ENCODE measurements around the gene ATP5F1D.

The ATP5F1D gene

DNA sequence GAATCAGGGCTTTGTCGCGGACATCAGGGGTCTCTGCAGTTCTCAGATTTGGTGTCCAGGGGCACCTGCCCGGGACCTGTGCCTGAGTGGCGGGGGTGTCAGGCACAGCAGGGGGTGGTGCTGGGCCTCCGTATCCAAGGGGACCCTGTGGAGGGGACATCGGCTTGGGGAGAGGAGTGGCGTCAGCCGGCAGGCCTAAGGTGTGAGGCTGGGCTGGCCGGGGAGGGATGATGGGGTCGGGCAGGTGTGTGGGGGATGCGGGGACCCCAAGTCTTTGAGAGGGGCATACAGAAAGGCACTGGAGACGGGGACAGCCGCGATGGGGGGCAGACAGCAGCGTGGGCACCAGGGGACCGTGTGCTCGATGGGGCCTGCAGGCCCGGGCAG lies 46.7 kb downstream of the ATP5F1D start:
- no peak for DNase-seq (ENCODE audit: low read depth)
- H3K4me3 ChIP-seq (ENCODE audit: control insufficient read depth, low read depth, low read length), result no peak overlapping the region
- TF ChIP-seq CTCF (IDR thresholded peaks at IDR 0.05; ENCODE audit: control insufficient read depth, insufficient read depth, low read depth, low read length, missing control alignments), result no peak

DNA sequence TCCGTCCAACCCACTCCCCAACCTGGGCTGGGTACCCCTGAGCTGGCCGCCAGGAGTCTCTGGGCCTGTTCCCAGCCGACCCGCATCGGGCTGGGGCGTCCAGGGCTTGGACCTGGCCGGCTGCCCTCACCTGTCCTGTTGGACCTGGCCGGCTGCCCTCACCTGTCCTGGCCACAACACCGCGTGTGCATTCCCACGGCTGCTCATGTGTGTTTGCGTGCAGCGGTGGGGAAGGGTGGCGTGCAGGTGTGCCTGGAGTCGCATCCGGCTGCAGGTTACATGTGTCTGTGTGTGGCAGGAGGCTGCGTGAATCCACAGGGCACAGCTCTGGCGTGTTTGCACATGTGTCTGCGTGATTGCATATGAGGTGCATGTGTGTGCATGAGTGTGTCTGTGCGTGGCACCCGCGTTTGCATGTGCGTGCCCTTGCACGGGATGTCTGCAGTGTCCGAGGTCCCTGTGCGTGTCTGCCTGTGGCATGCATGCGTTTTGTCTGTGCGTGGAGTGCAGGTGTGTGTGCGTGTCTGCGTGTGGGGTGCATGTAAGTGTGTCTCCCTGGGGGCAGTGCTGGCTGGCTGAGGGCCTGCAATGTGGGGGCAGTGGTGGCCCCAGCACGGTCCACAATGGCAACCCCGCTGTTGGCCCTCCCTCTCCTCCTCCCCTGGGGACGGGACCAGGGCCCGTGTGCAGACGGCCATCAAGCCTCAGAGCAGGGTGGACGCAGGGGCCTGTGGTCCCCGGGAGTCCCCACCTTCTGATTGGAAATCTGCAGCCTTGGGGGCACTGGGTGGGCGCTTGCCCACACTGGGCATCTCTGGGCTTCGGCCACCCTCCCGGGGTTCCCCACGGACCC lies 47.5 kb downstream of the ATP5F1D start:
- DNase-seq (ENCODE audit: low read depth), result no peak
- no peak for TF ChIP-seq CTCF (IDR thresholded peaks at IDR 0.05; ENCODE audit: control insufficient read depth, insufficient read depth, low read depth, low read length, missing control alignments)
- H3K4me3 ChIP-seq (ENCODE audit: control insufficient read depth, low read depth, low read length), result no peak overlapping the region

- no peak for TF ChIP-seq CTCF (IDR thresholded peaks at IDR 0.05; ENCODE audit: control insufficient read depth, insufficient read depth, low read depth, low read length, missing control alignments)
- DNase-seq (ENCODE audit: low read depth), result no peak
- H3K4me3 ChIP-seq (ENCODE audit: control insufficient read depth, low read depth, low read length), result no peak overlapping the region
These were observed 48.1 kb downstream of the ATP5F1D start for GRCh38 chr19:1289686-1290025.

DNA sequence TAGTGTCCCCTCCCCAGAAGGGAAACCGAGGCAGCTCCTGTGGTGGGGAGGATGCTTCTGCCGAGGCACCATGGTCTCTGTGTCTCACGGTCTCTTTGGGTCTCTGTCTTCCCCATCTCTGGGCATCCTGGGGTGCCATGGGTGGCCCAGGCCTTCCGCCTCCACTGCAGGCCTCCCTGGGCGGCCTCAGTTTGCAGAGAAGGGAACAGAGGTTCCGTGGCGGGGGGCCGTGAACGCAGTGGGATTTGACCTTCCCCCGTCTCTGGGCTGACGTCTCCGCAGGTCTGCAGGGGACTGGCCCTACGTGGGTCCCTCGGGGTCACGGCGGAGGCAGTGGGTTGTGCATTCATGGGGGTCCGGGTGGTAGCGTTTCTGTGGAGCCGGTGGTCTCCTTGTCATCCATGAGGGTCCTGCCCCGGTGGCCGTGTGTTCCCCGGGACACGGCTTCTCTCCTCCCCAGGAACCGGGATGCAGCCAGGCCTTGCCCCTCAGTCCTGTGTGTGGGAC lies 48.7 kb downstream of the ATP5F1D start:
- TF ChIP-seq CTCF (IDR thresholded peaks at IDR 0.05; ENCODE audit: control insufficient read depth, insufficient read depth, low read depth, low read length, missing control alignments), result no peak
- DNase-seq (ENCODE audit: low read depth), result no peak

DNA sequence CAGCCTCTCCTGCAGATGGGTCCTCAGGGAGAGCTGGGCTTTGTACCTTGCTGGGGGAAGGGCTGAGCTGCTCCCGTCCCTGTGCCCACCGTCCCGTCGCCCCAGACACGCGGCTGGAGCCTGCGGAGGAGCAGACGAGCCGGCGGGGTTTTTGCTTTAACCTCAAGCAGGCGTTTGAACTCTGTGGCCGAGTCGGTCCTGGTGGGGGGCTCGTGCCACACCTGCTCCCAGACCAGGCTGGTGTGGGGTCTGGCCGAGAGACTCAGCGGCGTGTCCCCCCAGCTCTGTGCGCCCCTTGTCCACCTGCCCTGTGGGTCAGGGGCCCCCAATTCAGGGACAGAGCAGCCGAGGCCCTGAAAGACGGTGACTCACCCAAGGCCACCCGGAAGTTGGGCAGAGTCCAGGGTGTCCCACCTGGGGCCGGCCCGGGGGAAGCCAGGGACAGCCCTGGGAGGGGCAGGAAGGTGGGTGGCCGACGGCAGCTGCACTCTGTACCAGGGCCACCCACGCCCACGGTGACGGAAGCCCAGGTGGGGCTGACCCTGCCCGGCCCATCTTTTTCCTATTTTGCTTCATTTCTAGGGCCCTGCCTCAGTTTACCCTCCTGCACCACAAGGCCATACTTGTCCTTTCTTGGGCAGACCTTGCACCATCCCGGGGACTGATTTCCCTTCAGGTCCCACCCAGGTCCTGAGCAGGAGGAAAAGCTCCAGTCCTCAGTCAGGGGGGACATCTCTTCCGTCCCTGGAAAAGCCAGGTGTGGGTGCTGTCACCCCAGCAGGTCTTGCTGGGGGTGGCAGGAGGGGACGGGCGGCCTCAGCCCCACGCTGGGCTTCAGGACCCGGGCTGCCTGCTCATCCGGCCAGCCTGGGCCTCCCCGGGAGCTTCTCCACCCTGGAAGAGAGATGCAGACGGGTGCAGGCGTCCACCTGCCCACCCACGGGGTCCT lies 49.4 kb downstream of the ATP5F1D start:
- TF ChIP-seq CTCF (IDR thresholded peaks at IDR 0.05; ENCODE audit: control insufficient read depth, insufficient read depth, low read depth, low read length, missing control alignments), result no peak
- no peak for DNase-seq (ENCODE audit: low read depth)
- H3K4me3 ChIP-seq (ENCODE audit: control insufficient read depth, low read depth, low read length), result no peak overlapping the region

More for the DNA sequence above, 48.7 kb downstream of the ATP5F1D start:
- H3K4me3 ChIP-seq (ENCODE audit: control insufficient read depth, low read depth, low read length), result no peak overlapping the region

GRCh38 chr19:1291761-1292418 lies 50.3 kb downstream of the ATP5F1D start:
- H3K4me3 ChIP-seq (ENCODE audit: control insufficient read depth, low read depth, low read length), result no peak overlapping the region
- DNase-seq (ENCODE audit: low read depth), result no peak
- TF ChIP-seq CTCF (IDR thresholded peaks at IDR 0.05; ENCODE audit: control insufficient read depth, insufficient read depth, low read depth, low read length, missing control alignments), result no peak
